Uterus (tissue), 2 donors: ENCODE results near the gene DTD1.

Experiments used
- CTCF ChIP-seq, 4 experiments: fragments of 200-600 bp in 2 of 4; fragments of 450-650 bp in 2 of 4; sonication (generic) in 2 of 4; IDR thresholded peaks; one replicate each; pipeline ENCODE4 v1.5.1; 2016 to 2019; ENCODE audit warnings: antibody characterized with exemption in 4 of 4, mild to moderate bottlenecking in 2 of 4, moderate library complexity in 1 of 4
- POLR2A ChIP-seq, 2 donors: fragments of 450-650 bp; IDR thresholded peaks; one replicate each; pipeline ENCODE4 v1.6.1; 2016; ENCODE audit warnings: antibody characterized with exemption in 2 of 2, mild to moderate bottlenecking in 1 of 2, moderate library complexity in 1 of 2

GRCh38 chr20:18647777-18648176 is 59.9 kb downstream of the DTD1 start:
- TF ChIP-seq CTCF (IDR thresholded peaks at IDR 0.05) (no peak), POLR2A (IDR thresholded peaks at IDR 0.05) (no peak)
